Activated naive CD8-positive, alpha-beta T cell treated with anti-CD3 and anti-CD28 coated beads, Interleukin-2, amount 50 U/mL, for 24 hours (primary cell): ENCODE measurements around the gene CMTM2.
"Not testable (repeated sequence)": the region's sequence is repeated elsewhere in the genome, so short reads cannot be mapped to it uniquely, and the experiment has no call there.

Experiments
- ATAC-seq: fragments of 150-1000 bp; cut with Tn5 transposase; one replicate; pipeline ENCODE4 v1.10.0; 2021
- DNase-seq: peaks from one replicate; pipeline ENCODE4 v3.0.0; 2021
- H3K27ac Mint-ChIP-seq: one replicate; pipeline ENCODE4 v1.8.0; 2021; ENCODE audit warnings: mild to moderate bottlenecking, mixed read lengths
- H3K27me3 Mint-ChIP-seq: one replicate; pipeline ENCODE4 v1.8.0; 2021; ENCODE audit warnings: mixed read lengths
- H3K36me3 Mint-ChIP-seq: one replicate; pipeline ENCODE4 v1.8.0; 2021; ENCODE audit warnings: low read depth, mixed read lengths
- H3K4me1 Mint-ChIP-seq: one replicate; pipeline ENCODE4 v1.8.0; 2021; ENCODE audit warnings: mixed read lengths
- H3K4me3 Mint-ChIP-seq: one replicate; pipeline ENCODE4 v1.8.0; 2021; ENCODE audit warnings: mild to moderate bottlenecking, moderate library complexity, mixed read lengths
- H3K9me3 Mint-ChIP-seq: one replicate; pipeline ENCODE4 v1.8.0; 2021; ENCODE audit warnings: mixed read lengths

Gene CMTM2

GRCh38 chr16:66603537-66604375 is 24.5 kb downstream of the CMTM2 start:
- peaks cover 8% of the 10 kb centered on the region for H3K9me3 Mint-ChIP-seq
- ATAC-seq = peak; percentile 58
- peaks cover 44% of the 10 kb centered on the region for H3K4me1 Mint-ChIP-seq
- DNase-seq = peak; percentile 65
- H3K27ac Mint-ChIP-seq = peak overlapping the region; percentile 90
- H3K27me3 Mint-ChIP-seq = no peaks in the 10 kb centered on the region
- no peaks in the 10 kb centered on the region for H3K36me3 Mint-ChIP-seq
- peak overlapping the region; percentile 92 for H3K4me3 Mint-ChIP-seq

DNA sequence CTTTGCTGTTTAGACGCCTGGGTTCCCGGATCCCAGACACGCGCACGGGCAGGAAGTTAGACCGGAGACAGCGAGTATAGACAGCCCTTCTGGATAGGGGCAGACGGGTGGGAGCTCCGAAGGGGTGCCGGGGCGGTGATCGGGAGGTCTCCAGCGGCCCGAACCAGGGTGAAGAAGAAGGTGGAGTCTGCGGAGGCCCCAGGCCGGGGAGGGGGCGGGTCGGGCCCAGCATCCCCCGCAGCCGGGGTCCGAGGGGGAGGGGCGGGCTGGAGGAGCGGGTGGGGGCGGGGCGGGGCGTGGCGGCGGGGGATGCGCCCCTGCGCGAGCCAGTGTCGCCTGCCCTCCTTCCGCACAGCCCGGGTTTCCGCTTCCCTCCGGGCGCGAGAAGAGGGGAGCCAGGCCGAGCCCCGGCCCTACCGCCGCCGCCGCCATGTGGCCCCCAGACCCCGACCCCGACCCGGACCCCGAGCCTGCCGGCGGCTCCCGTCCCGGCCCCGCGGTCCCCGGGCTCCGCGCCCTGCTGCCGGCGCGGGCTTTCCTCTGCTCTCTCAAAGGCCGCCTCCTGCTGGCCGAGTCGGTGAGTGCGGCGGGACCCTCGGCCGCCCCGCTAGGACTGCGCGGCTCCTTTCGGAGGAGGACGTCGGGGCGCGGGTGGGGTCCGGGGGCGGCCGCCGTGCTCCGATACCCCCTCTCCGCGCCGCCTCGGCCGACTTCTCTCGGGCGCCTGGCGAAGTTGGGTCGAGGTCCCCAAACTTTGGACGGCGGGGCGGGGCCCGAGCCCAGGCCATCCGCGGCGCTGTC is 25.3 kb downstream of the CMTM2 start, which contains the start of gene CMTM3:
CMTM3 (plus strand) TSS at position 329 of the 801 bp plus-strand sequence; CDS start at position 431, 102 bp downstream.
- ATAC-seq (peak; percentile 51), DNase-seq (peak; percentile 81)
- H3K9me3 Mint-ChIP-seq = peaks cover 8% of the 10 kb centered on the region
- H3K4me1 Mint-ChIP-seq = peaks cover 42% of the 10 kb centered on the region
- no peaks in the 10 kb centered on the region for H3K27me3 Mint-ChIP-seq
- peaks cover under 1% of the 10 kb centered on the region for H3K36me3 Mint-ChIP-seq
- H3K4me3 Mint-ChIP-seq = peak within 1 kb of the TSS; percentile 92
- H3K27ac Mint-ChIP-seq = peak within 1 kb of the TSS; percentile 90

- Mint-ChIP-seq H3K4me3 (peak overlapping the region; percentile 59), H3K4me1 (peaks cover 40% of the 10 kb centered on the region), H3K9me3 (peaks cover 8% of the 10 kb centered on the region), H3K27ac (peak overlapping the region; percentile 79), H3K27me3 (no peaks in the 10 kb centered on the region), H3K36me3 (peaks cover 6% of the 10 kb centered on the region)
- ATAC-seq (peak; percentile 4), DNase-seq (peak; percentile 49)
Observed at GRCh38 chr16:66605177-66605978, 26.1 kb downstream of the CMTM2 start.

DNA sequence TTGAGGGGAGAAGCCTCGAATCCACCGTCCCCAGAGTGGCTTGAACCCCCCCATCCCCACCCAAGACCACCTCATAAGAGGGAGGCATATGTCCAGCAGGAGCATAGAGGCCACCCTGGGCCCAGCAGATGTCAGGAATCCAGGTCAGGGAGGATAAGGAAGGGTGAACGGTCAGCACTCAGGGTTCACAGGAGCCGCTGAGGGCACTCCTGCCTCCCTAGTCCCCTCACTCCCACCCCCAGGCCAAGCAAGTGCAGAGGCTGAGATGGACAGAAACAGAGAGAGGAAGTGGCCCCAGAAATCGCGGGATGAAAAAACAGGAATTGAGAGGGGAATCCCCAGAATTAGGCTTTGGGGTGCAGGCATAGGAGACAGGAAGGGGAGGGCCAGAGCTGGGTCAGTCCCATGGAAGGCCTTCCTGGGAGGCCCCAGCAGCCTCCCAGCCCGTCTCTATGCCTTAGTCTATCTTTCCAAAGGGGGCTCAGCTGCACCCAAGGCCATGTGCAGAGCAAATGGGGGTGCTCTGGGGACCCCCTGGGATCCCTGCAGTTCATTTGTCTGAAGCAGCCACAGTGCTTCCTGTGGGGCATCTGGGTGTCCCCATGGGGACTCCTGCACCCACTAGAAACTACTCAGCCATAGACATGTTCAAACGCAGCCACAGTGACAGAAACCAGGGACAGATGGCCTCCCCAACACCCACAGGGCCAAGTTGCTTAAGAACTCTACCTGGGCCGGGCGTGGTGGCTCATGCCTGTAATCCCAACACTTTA is 26.9 kb downstream of the CMTM2 start:
- Mint-ChIP-seq H3K27me3 (no peaks in the 10 kb centered on the region), H3K27ac (peak overlapping the region; percentile 79), H3K36me3 (peaks cover 10% of the 10 kb centered on the region), H3K9me3 (peaks cover under 1% of the 10 kb centered on the region), H3K4me1 (peaks cover 40% of the 10 kb centered on the region), H3K4me3 (peak overlapping the region; percentile 59)
- DNase-seq (no peak), ATAC-seq (no peak)

DNA sequence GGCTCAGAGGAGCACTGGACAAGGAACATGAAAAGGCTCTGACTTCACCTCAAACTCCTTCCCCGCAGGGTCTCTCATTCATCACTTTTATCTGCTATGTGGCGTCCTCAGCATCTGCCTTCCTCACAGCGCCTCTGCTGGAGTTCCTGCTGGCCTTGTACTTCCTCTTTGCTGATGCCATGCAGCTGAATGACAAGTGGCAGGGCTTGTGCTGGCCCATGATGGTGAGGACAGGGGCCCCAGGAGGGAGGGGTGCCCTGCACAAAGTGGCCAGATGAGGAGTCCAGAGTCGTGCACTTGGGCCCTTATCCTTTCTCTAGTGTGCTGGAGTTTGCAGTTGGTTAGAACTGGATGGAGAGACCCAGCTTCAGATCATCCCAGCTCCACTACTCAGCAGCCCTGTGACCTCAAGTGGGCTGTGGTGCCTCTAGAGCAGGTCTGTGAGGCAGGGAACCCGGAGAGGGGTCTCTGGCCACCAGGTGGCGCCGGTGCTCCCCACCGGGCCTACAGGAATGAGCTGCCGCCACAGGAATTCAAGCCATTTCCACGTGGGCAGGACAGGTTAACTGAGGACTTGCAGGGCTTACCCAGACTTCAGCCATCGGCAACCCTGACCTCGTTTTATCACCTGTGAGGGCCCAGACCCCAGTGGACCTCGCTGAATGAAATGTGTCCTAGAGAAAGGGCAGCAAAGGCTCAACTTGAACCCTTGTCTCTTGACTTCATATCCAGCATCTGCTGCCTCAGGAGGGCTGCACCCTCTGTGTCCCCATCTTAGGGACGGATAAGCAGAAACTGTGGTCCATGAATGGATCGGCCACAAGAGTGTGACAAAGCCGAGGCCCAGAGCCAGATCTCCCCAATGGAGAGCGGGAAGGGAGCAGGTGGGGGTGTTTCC is 29.2 kb downstream of the CMTM2 start:
- peak; percentile 65 for ATAC-seq
- H3K27ac Mint-ChIP-seq = peak overlapping the region; percentile 46
- H3K27me3 Mint-ChIP-seq = no peaks in the 10 kb centered on the region
- peaks cover 17% of the 10 kb centered on the region for H3K36me3 Mint-ChIP-seq
- peak; percentile 90 for DNase-seq
- peaks cover 36% of the 10 kb centered on the region for H3K4me1 Mint-ChIP-seq
- H3K9me3 Mint-ChIP-seq = no peaks in the 10 kb centered on the region
- peak overlapping the region; percentile 39 for H3K4me3 Mint-ChIP-seq

DNA sequence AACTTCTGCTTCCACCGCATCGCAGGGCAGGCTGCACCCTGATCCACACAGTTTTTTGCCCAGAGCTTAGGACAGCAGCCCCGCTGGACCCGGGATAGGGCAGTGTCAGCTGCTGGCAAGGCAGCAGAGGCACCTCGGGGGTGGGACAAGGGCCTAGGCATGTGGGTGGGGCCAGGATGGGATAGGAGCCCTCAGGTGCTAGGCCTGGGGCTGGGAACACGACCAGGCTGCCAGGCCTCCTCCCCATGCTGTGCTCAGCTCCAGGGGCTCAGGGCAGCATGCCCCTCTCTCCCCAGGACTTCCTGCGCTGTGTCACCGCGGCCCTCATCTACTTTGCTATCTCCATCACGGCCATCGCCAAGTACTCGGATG is 29.9 kb downstream of the CMTM2 start:
- no peak overlapping the region for H3K4me3 Mint-ChIP-seq
- peak overlapping the region; percentile 46 for H3K27ac Mint-ChIP-seq
- no peaks in the 10 kb centered on the region for H3K27me3 Mint-ChIP-seq
- no peaks in the 10 kb centered on the region for H3K9me3 Mint-ChIP-seq
- peaks cover 29% of the 10 kb centered on the region for H3K4me1 Mint-ChIP-seq
- ATAC-seq (no peak), DNase-seq (no peak)
- peaks cover 19% of the 10 kb centered on the region for H3K36me3 Mint-ChIP-seq

GRCh38 chr16:66610111-66610820 is 31.0 kb downstream of the CMTM2 start:
- peaks cover 27% of the 10 kb centered on the region for H3K4me1 Mint-ChIP-seq
- DNase-seq = no peak
- H3K36me3 Mint-ChIP-seq = peaks cover 19% of the 10 kb centered on the region
- H3K27me3 Mint-ChIP-seq = no peaks in the 10 kb centered on the region
- H3K9me3 Mint-ChIP-seq = no peaks in the 10 kb centered on the region
- ATAC-seq = no peak
- no peak overlapping the region for H3K4me3 Mint-ChIP-seq
- no peak overlapping the region for H3K27ac Mint-ChIP-seq

DNA sequence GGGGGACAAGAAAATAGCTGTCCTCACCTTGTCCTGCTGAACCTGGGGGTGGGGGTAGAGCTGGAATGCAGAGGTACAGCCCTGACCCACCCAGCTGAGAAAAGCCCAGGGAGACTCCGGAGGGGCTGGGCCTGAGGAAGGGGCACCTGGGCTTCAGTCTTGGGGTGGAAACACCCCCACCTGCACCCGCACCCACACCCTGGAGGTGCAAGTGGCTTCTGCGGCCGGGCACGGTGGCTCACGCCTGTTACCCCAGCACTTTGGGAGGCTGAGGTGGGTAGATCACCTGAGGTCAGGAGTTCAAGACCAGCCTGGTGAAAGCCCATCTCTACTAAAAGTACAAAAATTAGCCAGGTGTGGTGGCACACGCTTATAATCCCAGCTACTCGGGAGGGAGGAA is 32.6 kb downstream of the CMTM2 start:
- H3K4me3 Mint-ChIP-seq, H3K27me3 Mint-ChIP-seq, H3K27ac Mint-ChIP-seq, H3K9me3 Mint-ChIP-seq, ATAC-seq, DNase-seq: not testable (repeated sequence)
- Mint-ChIP-seq H3K36me3 (peaks cover 19% of the 10 kb centered on the region), H3K4me1 (peaks cover 19% of the 10 kb centered on the region)

DNA sequence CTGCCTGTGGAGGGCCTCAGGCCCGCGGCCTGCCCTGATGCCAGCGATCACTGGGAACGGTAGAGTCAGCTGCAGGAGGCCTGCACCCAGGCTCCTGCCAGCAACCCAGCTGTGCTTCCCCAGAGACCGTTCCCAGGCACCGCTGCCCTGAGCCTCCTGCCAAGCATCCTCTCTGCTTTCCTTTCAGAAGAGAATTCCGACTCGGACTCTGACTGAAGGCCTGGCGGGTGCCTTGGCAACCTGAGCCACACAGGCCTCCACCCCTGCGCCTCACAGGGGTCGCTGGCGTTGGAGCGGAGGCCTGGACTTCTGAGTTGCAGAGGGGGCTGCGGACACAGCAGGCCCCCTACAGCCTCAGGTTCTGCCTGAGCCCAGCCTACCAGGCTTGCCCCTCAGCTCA is 33.2 kb downstream of the CMTM2 start:
- Mint-ChIP-seq H3K4me3 (no peak overlapping the region), H3K4me1 (peaks cover 14% of the 10 kb centered on the region), H3K27me3 (no peaks in the 10 kb centered on the region), H3K9me3 (no peaks in the 10 kb centered on the region), H3K36me3 (peaks cover 19% of the 10 kb centered on the region), H3K27ac (no peak overlapping the region)
- no peak for DNase-seq
- ATAC-seq = no peak

GRCh38 chr16:66614161-66614802 is 35.0 kb downstream of the CMTM2 start:
- ATAC-seq = no peak

GRCh38 chr16:66616169-66616568 is 36.9 kb downstream of the CMTM2 start:
- Mint-ChIP-seq H3K27me3 (no peaks in the 10 kb centered on the region), H3K9me3 (no peaks in the 10 kb centered on the region), H3K36me3 (peaks cover 9% of the 10 kb centered on the region), H3K4me3 (no peak overlapping the region), H3K27ac (no peak overlapping the region), H3K4me1 (peaks cover 8% of the 10 kb centered on the region)
- ATAC-seq (no peak), DNase-seq (no peak)

More at GRCh38 chr16:66614161-66614802, 35.0 kb downstream of the CMTM2 start:
- H3K4me3 Mint-ChIP-seq = no peak overlapping the region
- H3K4me1 Mint-ChIP-seq = peaks cover 2% of the 10 kb centered on the region
- H3K27me3 Mint-ChIP-seq = no peaks in the 10 kb centered on the region
- peaks cover 19% of the 10 kb centered on the region for H3K36me3 Mint-ChIP-seq
- no peak overlapping the region for H3K27ac Mint-ChIP-seq
- H3K9me3 Mint-ChIP-seq = no peaks in the 10 kb centered on the region
- DNase-seq = no peak

DNA sequence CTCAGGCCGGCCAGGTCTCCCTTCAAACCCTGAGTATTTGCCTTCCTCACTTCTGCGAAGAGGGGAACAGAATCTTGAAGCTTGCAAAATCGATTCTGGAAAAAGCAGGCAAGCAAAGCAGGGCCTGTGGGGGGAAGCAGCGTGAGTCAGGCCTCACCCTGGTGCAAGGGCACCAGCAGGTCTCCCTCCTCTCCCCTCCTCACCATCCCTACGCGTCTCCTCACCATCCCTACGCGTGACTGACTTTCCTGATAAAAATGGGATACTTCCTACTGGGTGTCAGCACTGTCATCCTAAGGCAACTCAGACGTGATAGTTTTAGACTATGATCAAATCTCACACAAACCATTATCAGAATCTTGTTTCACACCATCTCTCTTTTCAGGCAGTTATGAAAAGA is 37.3 kb downstream of the CMTM2 start:
- no peak overlapping the region for H3K4me3 Mint-ChIP-seq
- peaks cover 8% of the 10 kb centered on the region for H3K36me3 Mint-ChIP-seq
- no peak overlapping the region for H3K27ac Mint-ChIP-seq
- H3K27me3 Mint-ChIP-seq = no peaks in the 10 kb centered on the region
- DNase-seq = no peak
- peaks cover 8% of the 10 kb centered on the region for H3K4me1 Mint-ChIP-seq
- no peaks in the 10 kb centered on the region for H3K9me3 Mint-ChIP-seq
- ATAC-seq = no peak
